ENCODE results near the gene KIAA1217.

The KIAA1217 gene

DNA sequence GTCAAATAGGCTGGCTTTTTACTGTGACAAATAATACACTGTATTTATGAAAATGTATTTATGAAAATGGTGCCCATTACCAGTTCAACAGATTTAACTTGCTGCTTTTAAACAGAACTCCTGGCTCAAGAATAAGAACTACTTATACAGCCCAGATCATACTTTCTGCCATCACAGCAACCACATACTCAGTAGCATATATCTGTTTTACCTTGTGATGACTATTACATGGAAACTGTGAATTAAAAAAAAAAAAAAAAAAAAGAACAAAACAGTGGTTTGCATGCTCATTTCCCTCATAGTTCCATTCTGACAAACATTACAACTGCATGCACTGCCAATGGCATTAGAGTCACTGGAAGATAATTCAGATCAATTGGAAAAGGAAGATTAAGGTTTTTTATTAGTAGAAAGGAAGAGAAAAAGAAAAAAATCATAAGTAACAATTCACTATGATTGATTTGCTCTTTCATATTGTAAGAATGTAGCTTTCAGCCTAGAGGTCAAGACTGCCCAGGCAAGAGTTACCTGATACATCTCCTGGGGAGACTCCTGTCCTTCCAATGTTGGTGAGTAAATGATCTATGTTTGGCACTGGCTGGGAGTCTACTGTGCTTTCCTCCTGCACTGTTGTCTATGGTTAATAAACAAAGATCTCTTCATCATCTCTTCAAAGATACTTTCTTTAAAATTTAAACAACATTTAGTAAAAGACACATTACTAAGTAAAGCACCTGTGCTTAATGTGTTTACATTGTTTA, 381.9 kb downstream of the KIAA1217 start:
- Histone ChIP-seq H2AFZ (ENCODE audit: low read length) (no peak overlapping the region), H3K27me3 (ENCODE audit: insufficient read depth, low read length, poor library complexity, severe bottlenecking) (no peaks in the 10 kb centered on the region), H3K4me2 (ENCODE audit: low read depth, low read length, poor library complexity, severe bottlenecking) (no peak overlapping the region), H3K79me2 (ENCODE audit: insufficient read depth, low read length) (no peaks in the 10 kb centered on the region), H3K36me3 (ENCODE audit: insufficient read depth, low read length) (peaks cover 46% of the 10 kb centered on the region), H3F3A (ENCODE audit: low read depth) (no peaks in the 10 kb centered on the region), H3K4me1 (ENCODE audit: insufficient read depth, low read length, poor library complexity, severe bottlenecking) (no peaks in the 10 kb centered on the region), H4K20me1 (ENCODE audit: insufficient read depth, low read length, poor library complexity, severe bottlenecking) (no peaks in the 10 kb centered on the region), H3K9me2 (replicated peaks; ENCODE audit: low read depth, low read length) (no peaks in the 10 kb centered on the region), H3K9me3 (ENCODE audit: insufficient read depth, low read depth, low read length) (no peaks in the 10 kb centered on the region), H3K9ac (ENCODE audit: low read depth, low read length, poor library complexity, severe bottlenecking) (no peak overlapping the region), H3K4me3 (ENCODE audit: low read length, poor library complexity, severe bottlenecking) (no peak overlapping the region)
- TF ChIP-seq EZH2phosphoT487 (IDR thresholded peaks at IDR 0.05; ENCODE audit: borderline replicate concordance) (no peak), CTCF (conservative IDR thresholded peaks at IDR 0.05; ENCODE audit: low read length) (no peak)

GRCh38 chr10:24596217-24596930, 387.4 kb downstream of the KIAA1217 start:
- Histone ChIP-seq H3K9me2 (replicated peaks; ENCODE audit: low read depth, low read length) (no peaks in the 10 kb centered on the region), H3K9ac (ENCODE audit: low read depth, low read length, poor library complexity, severe bottlenecking) (no peak overlapping the region), H3K4me1 (ENCODE audit: insufficient read depth, low read length, poor library complexity, severe bottlenecking) (peaks cover 4% of the 10 kb centered on the region), H3K79me2 (ENCODE audit: insufficient read depth, low read length) (no peaks in the 10 kb centered on the region), H3K4me3 (ENCODE audit: low read length, poor library complexity, severe bottlenecking) (no peak overlapping the region), H3K36me3 (ENCODE audit: insufficient read depth, low read length) (peaks cover 59% of the 10 kb centered on the region), H2AFZ (ENCODE audit: low read length) (no peak overlapping the region), H3K9me3 (ENCODE audit: insufficient read depth, low read depth, low read length) (no peaks in the 10 kb centered on the region), H4K20me1 (ENCODE audit: insufficient read depth, low read length, poor library complexity, severe bottlenecking) (no peaks in the 10 kb centered on the region), H3K27me3 (ENCODE audit: insufficient read depth, low read length, poor library complexity, severe bottlenecking) (no peaks in the 10 kb centered on the region), H3K4me2 (ENCODE audit: low read depth, low read length, poor library complexity, severe bottlenecking) (no peak overlapping the region), H3F3A (ENCODE audit: low read depth) (no peaks in the 10 kb centered on the region)
- TF ChIP-seq CTCF (conservative IDR thresholded peaks at IDR 0.05; ENCODE audit: low read length) (no peak), EZH2phosphoT487 (IDR thresholded peaks at IDR 0.05; ENCODE audit: borderline replicate concordance) (no peak)

- TF ChIP-seq EZH2phosphoT487 (IDR thresholded peaks at IDR 0.05; ENCODE audit: borderline replicate concordance) = no peak
- TF ChIP-seq CTCF (conservative IDR thresholded peaks at IDR 0.05; ENCODE audit: low read length) = no peak
- no peak overlapping the region for H3K4me3 ChIP-seq (ENCODE audit: low read length, poor library complexity, severe bottlenecking)
- H4K20me1 ChIP-seq (ENCODE audit: insufficient read depth, low read length, poor library complexity, severe bottlenecking) = no peaks in the 10 kb centered on the region
- no peak overlapping the region for H3K4me2 ChIP-seq (ENCODE audit: low read depth, low read length, poor library complexity, severe bottlenecking)
- H3K9me2 ChIP-seq (replicated peaks; ENCODE audit: low read depth, low read length) = no peaks in the 10 kb centered on the region
- H3K9ac ChIP-seq (ENCODE audit: low read depth, low read length, poor library complexity, severe bottlenecking) = no peak overlapping the region
- no peaks in the 10 kb centered on the region for H3K9me3 ChIP-seq (ENCODE audit: insufficient read depth, low read depth, low read length)
- H3F3A ChIP-seq (ENCODE audit: low read depth) = no peaks in the 10 kb centered on the region
- no peaks in the 10 kb centered on the region for H3K27me3 ChIP-seq (ENCODE audit: insufficient read depth, low read length, poor library complexity, severe bottlenecking)
- H3K79me2 ChIP-seq (ENCODE audit: insufficient read depth, low read length) = no peaks in the 10 kb centered on the region
- H3K4me1 ChIP-seq (ENCODE audit: insufficient read depth, low read length, poor library complexity, severe bottlenecking) = peaks cover 4% of the 10 kb centered on the region
- no peak overlapping the region for H2AFZ ChIP-seq (ENCODE audit: low read length)
- H3K36me3 ChIP-seq (ENCODE audit: insufficient read depth, low read length) = peaks cover 52% of the 10 kb centered on the region
These were observed 388.5 kb downstream of the KIAA1217 start for GRCh38 chr10:24597426-24597825.
